Measurements from ENCODE around the gene KHSRP. TPM values are rescaled to one million over a fixed set of nuclear protein-coding genes. Genes with fewer than 3 reads are reported as not detected.

The KHSRP gene
- total and polyA plus RNA-seq, 10 of the 15 experiments (the other 5 are each of a cell fraction or from before 2014, with no cell fraction given), result 4.8 to 440 (median 82.0) TPM

DNA sequence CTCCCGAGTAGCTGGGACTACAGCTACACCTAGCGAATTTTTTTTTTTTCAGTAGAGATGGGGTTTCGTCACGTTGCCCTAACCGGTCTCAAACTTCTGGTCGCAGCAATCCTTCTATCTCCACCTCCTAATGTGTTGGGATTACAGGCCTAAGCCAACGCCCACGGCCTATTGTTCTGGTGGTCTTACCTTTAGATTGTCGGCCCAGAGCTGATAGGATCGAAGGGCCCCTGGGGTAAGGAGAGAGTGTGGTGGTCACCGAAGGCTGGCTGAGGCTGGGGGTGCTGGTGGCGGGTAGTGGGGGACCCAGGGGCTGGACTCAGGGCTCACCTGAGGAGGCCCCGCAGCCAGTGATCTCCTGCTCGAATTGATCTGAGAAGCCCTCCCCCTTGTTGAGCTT lies 46.5 kb upstream of the KHSRP start:
- no TSS peak for BruUV-seq (replicated peaks)
- ChIA-PET CTCF (interaction anchor here (0.6 kb wide), 1 partner anchor 749 kb away, joined by 3 read pairs; no protein-coding TSS in a partner anchor), POLR2A (interaction anchor here (0.6 kb wide), 1 partner anchor 14 kb away, joined by 3 read pairs; no protein-coding TSS in a partner anchor), SMC1A (ENCODE audit: uncharacterized antibody, unreplicated experiment) (interaction anchor here (1.6 kb wide), 1 partner anchor 80 kb away, joined by 3 read pairs; no protein-coding TSS in a partner anchor), RAD21 (ENCODE audit: unreplicated experiment) (interaction anchor here (1.0 kb wide), 1 partner anchor 10 kb away, joined by 3 read pairs; no protein-coding TSS in a partner anchor)
- H3K36me3 ChIP-seq (ENCODE audit: control insufficient read depth in 2 of 2, insufficient read depth in 2 of 2, low read length in 1 of 2), result peaks cover 4 to 7% of the 10 kb centered on the region in 2 experiments; a peak in 3 of 4 replicates
- FAIRE-seq (no peak), ATAC-seq (no peak), DNase-seq (ENCODE audit: low read depth, low spot score) (no peak)
- no peaks in the 10 kb centered on the region for H4K20me1 ChIP-seq (ENCODE audit: control insufficient read depth, insufficient read depth)
- in situ Hi-C loops (cut with MboI), result no loop called here
- no peak overlapping the region for H2AFZ ChIP-seq (ENCODE audit: control insufficient read depth, low read depth, low read length)
- H3K9me3 ChIP-seq (replicated peaks; ENCODE audit: control insufficient read depth, insufficient read depth, low read length), result no peaks in the 10 kb centered on the region; the same call in 2 of the 3 replicates
- H3K27me3 ChIP-seq (replicated peaks in 1 of 2; ENCODE audit: control insufficient read depth in 2 of 2, insufficient read depth in 2 of 2, low read length in 1 of 2), result no peaks in the 10 kb centered on the region
- no peaks in the 10 kb centered on the region for H3K4me1 ChIP-seq (ENCODE audit: control insufficient read depth, insufficient read depth, low read length)
- no peak overlapping the region for H3K4me3 ChIP-seq
- H3K9ac ChIP-seq (ENCODE audit: control insufficient read depth, insufficient read depth, low read length), result no peak overlapping the region
- H3K27ac ChIP-seq (ENCODE audit: control insufficient read depth, insufficient read depth), result no peak overlapping the region
- no peaks in the 10 kb centered on the region for H3K79me2 ChIP-seq (ENCODE audit: control insufficient read depth, insufficient read depth, low read length)
- intact Hi-C loops (cut with micrococcal nuclease; ENCODE audit: unreplicated experiment), result no loop called here
- 90% methylated on average over 14 of the region's 14 CpGs for WGBS (ENCODE audit: insufficient coverage, insufficient replicate concordance, low lambda C conversion rate, missing lambda C conversion rate)
- H3K4me2 ChIP-seq (ENCODE audit: control insufficient read depth, insufficient read depth), result no peak overlapping the region
- TF ChIP-seq CBX5 (IDR thresholded peaks at IDR 0.05; ENCODE audit: low read depth), result no peak
- no peak for TF ChIP-seq JUNB (IDR thresholded peaks at IDR 0.05)
- TF ChIP-seq POLR2AphosphoS5 (IDR thresholded peaks at IDR 0.05; ENCODE audit: low read length), result no peak
- no peak for TF ChIP-seq FOXK2 (IDR thresholded peaks at IDR 0.05)
- no peak for TF ChIP-seq STAT1 (conservative IDR thresholded peaks at IDR 0.05)
- TF ChIP-seq ELK1 (IDR thresholded peaks at IDR 0.05; ENCODE audit: low read depth, low read length), result no peak
- TF ChIP-seq, protein P1, sequence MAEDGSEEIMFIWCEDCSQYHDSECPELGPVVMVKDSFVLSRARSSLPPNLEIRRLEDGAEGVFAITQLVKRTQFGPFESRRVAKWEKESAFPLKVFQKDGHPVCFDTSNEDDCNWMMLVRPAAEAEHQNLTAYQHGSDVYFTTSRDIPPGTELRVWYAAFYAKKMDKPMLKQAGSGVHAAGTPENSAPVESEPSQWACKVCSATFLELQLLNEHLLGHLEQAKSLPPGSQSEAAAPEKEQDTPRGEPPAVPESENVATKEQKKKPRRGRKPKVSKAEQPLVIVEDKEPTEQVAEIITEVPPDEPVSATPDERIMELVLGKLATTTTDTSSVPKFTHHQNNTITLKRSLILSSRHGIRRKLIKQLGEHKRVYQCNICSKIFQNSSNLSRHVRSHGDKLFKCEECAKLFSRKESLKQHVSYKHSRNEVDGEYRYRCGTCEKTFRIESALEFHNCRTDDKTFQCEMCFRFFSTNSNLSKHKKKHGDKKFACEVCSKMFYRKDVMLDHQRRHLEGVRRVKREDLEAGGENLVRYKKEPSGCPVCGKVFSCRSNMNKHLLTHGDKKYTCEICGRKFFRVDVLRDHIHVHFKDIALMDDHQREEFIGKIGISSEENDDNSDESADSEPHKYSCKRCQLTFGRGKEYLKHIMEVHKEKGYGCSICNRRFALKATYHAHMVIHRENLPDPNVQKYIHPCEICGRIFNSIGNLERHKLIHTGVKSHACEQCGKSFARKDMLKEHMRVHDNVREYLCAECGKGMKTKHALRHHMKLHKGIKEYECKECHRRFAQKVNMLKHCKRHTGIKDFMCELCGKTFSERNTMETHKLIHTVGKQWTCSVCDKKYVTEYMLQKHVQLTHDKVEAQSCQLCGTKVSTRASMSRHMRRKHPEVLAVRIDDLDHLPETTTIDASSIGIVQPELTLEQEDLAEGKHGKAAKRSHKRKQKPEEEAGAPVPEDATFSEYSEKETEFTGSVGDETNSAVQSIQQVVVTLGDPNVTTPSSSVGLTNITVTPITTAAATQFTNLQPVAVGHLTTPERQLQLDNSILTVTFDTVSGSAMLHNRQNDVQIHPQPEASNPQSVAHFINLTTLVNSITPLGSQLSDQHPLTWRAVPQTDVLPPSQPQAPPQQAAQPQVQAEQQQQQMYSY (CRISPR knock-in tag; IDR thresholded peaks at IDR 0.05), result no peak
- TF ChIP-seq NFXL1 (IDR thresholded peaks at IDR 0.05; ENCODE audit: borderline replicate concordance), result no peak
- no peak for TF ChIP-seq MYC (IDR thresholded peaks at IDR 0.05; ENCODE audit: insufficient read depth, insufficient read length, insufficient replicate concordance, low read length, severe bottlenecking)
- TF ChIP-seq CTCF (IDR thresholded peaks at IDR 0.05 in 2 of 3, conservative IDR thresholded peaks at IDR 0.05 in 1 of 3; ENCODE audit: control insufficient read depth in 2 of 3, extremely low read depth in 1 of 3, insufficient read depth in 1 of 3, low read depth in 3 of 3, low read length in 3 of 3), result no peak
- no peak for TF ChIP-seq CEBPB (IDR thresholded peaks at IDR 0.05; ENCODE audit: borderline replicate concordance in 1 of 2, low read depth in 2 of 2, low read length in 2 of 2)
- no peak for TF ChIP-seq ATF2 (IDR thresholded peaks at IDR 0.05; ENCODE audit: low read length)
- TF ChIP-seq ZNF384 (IDR thresholded peaks at IDR 0.05; ENCODE audit: borderline replicate concordance, low read depth, low read length), result no peak
- TF ChIP-seq ATF7 (IDR thresholded peaks at IDR 0.05; ENCODE audit: low read depth), result no peak

Data from GM12878 (cell line).